ENCODE results near the gene POLN.

The POLN gene

DNA sequence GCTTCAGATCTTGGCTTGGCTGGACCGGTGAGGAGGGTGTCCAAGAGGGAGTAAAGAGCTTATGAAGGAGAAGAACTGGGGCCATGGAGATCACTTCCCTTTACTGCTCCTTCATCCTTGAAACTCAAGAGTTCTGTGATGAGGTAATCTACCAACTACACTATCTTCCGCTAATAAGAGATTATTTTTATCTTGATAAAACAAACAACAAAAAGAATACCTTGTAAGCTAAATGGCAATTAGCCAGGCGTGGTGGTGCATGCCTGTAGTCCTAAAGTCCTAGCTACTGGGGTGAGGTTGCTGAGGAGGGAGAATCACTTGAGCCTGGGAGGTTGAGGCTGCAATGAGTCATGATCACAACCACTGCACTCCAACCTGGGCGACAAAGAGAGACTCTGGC, 47.4 kb downstream of the POLN start:
- no peak overlapping the region for H3K4me3 ChIP-seq (ENCODE audit: low read depth, low read length)
- no peak for TF ChIP-seq MYC (IDR thresholded peaks at IDR 0.05; ENCODE audit: low read depth, low read length)
- TF ChIP-seq MAX (IDR thresholded peaks at IDR 0.05; ENCODE audit: low read depth, low read length), result no peak
- no peak for TF ChIP-seq POLR2A (IDR thresholded peaks at IDR 0.05; ENCODE audit: extremely low read depth, insufficient read length)
- TF ChIP-seq, protein P1, sequence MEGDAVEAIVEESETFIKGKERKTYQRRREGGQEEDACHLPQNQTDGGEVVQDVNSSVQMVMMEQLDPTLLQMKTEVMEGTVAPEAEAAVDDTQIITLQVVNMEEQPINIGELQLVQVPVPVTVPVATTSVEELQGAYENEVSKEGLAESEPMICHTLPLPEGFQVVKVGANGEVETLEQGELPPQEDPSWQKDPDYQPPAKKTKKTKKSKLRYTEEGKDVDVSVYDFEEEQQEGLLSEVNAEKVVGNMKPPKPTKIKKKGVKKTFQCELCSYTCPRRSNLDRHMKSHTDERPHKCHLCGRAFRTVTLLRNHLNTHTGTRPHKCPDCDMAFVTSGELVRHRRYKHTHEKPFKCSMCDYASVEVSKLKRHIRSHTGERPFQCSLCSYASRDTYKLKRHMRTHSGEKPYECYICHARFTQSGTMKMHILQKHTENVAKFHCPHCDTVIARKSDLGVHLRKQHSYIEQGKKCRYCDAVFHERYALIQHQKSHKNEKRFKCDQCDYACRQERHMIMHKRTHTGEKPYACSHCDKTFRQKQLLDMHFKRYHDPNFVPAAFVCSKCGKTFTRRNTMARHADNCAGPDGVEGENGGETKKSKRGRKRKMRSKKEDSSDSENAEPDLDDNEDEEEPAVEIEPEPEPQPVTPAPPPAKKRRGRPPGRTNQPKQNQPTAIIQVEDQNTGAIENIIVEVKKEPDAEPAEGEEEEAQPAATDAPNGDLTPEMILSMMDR (IDR thresholded peaks at IDR 0.05; ENCODE audit: low read depth, low read length), result no peak
- DNase-seq (ENCODE audit: low read depth), result no peak

DNA sequence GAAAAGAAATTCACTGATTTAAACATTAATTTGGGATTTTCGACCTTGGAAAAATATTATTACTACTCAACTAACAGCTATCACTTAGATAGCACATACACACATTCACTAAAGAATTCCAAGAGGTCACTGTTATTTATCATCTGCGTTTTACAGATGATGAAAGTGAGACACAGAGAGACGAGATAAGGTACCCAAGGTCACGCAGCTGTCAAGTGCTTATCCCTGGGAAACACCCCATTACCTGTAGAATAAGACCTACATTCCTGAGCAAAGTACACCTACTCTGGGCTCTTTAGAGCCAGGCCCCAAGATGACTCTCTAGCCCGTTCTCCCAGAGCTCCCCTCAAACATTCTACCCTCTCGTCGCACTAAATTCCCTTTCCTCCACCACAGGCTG, 48.6 kb downstream of the POLN start:
- no peak overlapping the region for H3K4me3 ChIP-seq (ENCODE audit: low read depth, low read length)
- TF ChIP-seq, protein P1 (IDR thresholded peaks at IDR 0.05; ENCODE audit: low read depth, low read length), result no peak
- no peak for TF ChIP-seq POLR2A (IDR thresholded peaks at IDR 0.05; ENCODE audit: extremely low read depth, insufficient read length)
- TF ChIP-seq MYC (IDR thresholded peaks at IDR 0.05; ENCODE audit: low read depth, low read length), result no peak
- TF ChIP-seq MAX (IDR thresholded peaks at IDR 0.05; ENCODE audit: low read depth, low read length), result no peak
- DNase-seq (ENCODE audit: low read depth), result no peak

DNA sequence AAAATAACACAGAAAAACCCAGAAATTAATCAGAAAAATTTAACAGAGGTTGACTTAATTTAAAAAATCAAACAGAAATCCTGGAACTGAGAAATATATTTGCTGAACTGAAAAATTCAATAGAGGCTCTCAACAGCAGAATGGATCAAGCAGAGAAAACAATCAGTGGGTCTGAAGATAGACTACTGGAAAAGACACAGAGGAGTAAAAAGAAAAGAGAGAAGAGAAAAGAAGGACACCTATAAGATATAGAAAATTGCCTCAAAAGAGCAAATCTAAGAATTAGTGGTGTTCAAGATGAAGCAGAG, 55.1 kb downstream of the POLN start:
- no peak for TF ChIP-seq MAX (IDR thresholded peaks at IDR 0.05; ENCODE audit: low read depth, low read length)
- TF ChIP-seq, protein P1 (IDR thresholded peaks at IDR 0.05; ENCODE audit: low read depth, low read length), result no peak
- TF ChIP-seq POLR2A (IDR thresholded peaks at IDR 0.05; ENCODE audit: extremely low read depth, insufficient read length), result no peak
- no peak for TF ChIP-seq MYC (IDR thresholded peaks at IDR 0.05; ENCODE audit: low read depth, low read length)
- no peak overlapping the region for H3K4me3 ChIP-seq (ENCODE audit: low read depth, low read length)
- DNase-seq (ENCODE audit: low read depth), result no peak

- H3K4me3 ChIP-seq (ENCODE audit: low read depth, low read length), result no peak overlapping the region
- no peak for TF ChIP-seq MAX (IDR thresholded peaks at IDR 0.05; ENCODE audit: low read depth, low read length)
- TF ChIP-seq, protein P1 (IDR thresholded peaks at IDR 0.05; ENCODE audit: low read depth, low read length), result peak; percentile 27
- no peak for TF ChIP-seq POLR2A (IDR thresholded peaks at IDR 0.05; ENCODE audit: extremely low read depth, insufficient read length)
- TF ChIP-seq MYC (IDR thresholded peaks at IDR 0.05; ENCODE audit: low read depth, low read length), result no peak
- peak; percentile 41 for DNase-seq (ENCODE audit: low read depth)
Observed at GRCh38 chr4:2186133-2186864, 55.6 kb downstream of the POLN start.

DNA sequence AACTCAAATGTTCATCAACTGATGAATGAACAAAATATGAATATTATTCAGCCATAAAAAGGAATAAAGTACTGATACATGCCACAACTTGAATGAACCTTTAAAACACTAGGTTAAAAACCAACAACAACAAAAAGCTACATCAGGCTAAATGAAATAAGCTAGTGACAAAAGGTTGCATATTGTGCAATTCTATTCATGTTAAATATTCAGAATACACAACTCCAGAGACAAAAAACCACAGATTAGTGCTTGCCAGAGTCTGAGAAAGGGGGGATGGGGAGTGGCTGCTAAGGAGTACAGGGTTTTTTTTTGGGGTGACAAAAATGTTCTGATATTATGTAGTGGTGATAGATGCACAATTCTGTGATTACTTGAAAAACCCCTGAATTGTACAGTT, 58.5 kb downstream of the POLN start:
- TF ChIP-seq MYC (IDR thresholded peaks at IDR 0.05; ENCODE audit: low read depth, low read length) (no peak), POLR2A (IDR thresholded peaks at IDR 0.05; ENCODE audit: extremely low read depth, insufficient read length) (no peak)
- no peak overlapping the region for H3K4me3 ChIP-seq (ENCODE audit: low read depth, low read length)
- DNase-seq (ENCODE audit: low read depth), result peak; percentile 37

DNA sequence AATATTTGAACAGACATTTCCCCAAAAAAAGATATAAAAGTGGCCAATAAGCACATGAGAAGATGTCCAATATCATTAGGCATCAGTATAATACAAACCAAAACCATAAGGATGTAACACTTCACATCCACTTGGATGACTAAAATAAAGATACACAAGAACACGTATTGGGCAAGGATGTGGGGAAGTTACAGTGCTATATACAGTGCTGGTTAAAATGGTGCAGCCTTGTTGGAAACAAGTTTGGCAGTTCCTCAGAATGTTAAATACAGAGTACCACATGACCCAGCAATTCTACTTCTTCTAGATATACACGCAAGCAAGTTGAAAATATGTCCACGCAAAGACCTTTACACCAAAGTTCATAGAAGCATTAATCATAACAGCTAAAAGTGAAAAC, 58.9 kb downstream of the POLN start:
- no peak for TF ChIP-seq MAX (IDR thresholded peaks at IDR 0.05; ENCODE audit: low read depth, low read length)
- no peak for TF ChIP-seq MYC (IDR thresholded peaks at IDR 0.05; ENCODE audit: low read depth, low read length)
- TF ChIP-seq, protein P1 (IDR thresholded peaks at IDR 0.05; ENCODE audit: low read depth, low read length), result no peak
- TF ChIP-seq POLR2A (IDR thresholded peaks at IDR 0.05; ENCODE audit: extremely low read depth, insufficient read length), result no peak
- no peak overlapping the region for H3K4me3 ChIP-seq (ENCODE audit: low read depth, low read length)
- DNase-seq (ENCODE audit: low read depth), result peak; percentile 63
